SJSA1 (cell line): Measurements from ENCODE around the gene TSPAN14. TPM values are rescaled to one million over a fixed set of nuclear protein-coding genes. Genes with fewer than 3 reads are reported as not detected.
A peak's percentile ranks its signal among the peaks of the same experiment; 100 is the strongest.
"Not testable (repeated sequence)": the region's sequence is repeated elsewhere in the genome, so short reads cannot be mapped to it uniquely, and the experiment has no call there.

Source experiments
- DNase-seq, 2 experiments: peaks; one replicate each; pipeline ENCODE4 v3.0.0-alpha.2; 2015 to 2020; ENCODE audit warnings: low spot score in 2 of 2, low read depth in 1 of 2
- H3K27ac ChIP-seq: fragments of 250-450 bp; sonication (Bioruptor Pico); 2 replicates; pipeline ENCODE4 v1.5.1; 2020; ENCODE audit warnings: mild to moderate bottlenecking, moderate library complexity
- H3K27me3 ChIP-seq: fragments of 250-450 bp; sonication (Bioruptor Pico); replicated peaks from 2 replicates; pipeline ENCODE4 v1.5.1; 2020; ENCODE audit warnings: mild to moderate bottlenecking, moderate library complexity
- H3K36me3 ChIP-seq: fragments of 250-450 bp; sonication (Bioruptor Pico); 2 replicates; pipeline ENCODE4 v1.5.1; 2020; ENCODE audit warnings: mild to moderate bottlenecking
- H3K4me1 ChIP-seq: fragments of 250-450 bp; sonication (Bioruptor Pico); replicated peaks from 2 replicates; pipeline ENCODE4 v1.6.1; 2021; ENCODE audit warnings: mild to moderate bottlenecking
- H3K4me3 ChIP-seq: fragments of 250-450 bp; sonication (Bioruptor Pico); 2 replicates; pipeline ENCODE4 v1.5.1; 2020; ENCODE audit warnings: mild to moderate bottlenecking
- H3K9me3 ChIP-seq: fragments of 250-450 bp; sonication (Bioruptor Pico); replicated peaks from 2 replicates; pipeline ENCODE4 v1.5.1; 2020; ENCODE audit warnings: mild to moderate bottlenecking
- total RNA-seq: library from RNA; depleted of rRNA; stranded (reverse); fragments of >200 nt; shearing (Covaris generic); gene quantifications from 2 replicates; pipeline ENCODE4 v1.2.3, GENCODE V29; 2014

The TSPAN14 gene
- total RNA-seq, 1 experiment from 2014 or later = 65.8 TPM

DNA sequence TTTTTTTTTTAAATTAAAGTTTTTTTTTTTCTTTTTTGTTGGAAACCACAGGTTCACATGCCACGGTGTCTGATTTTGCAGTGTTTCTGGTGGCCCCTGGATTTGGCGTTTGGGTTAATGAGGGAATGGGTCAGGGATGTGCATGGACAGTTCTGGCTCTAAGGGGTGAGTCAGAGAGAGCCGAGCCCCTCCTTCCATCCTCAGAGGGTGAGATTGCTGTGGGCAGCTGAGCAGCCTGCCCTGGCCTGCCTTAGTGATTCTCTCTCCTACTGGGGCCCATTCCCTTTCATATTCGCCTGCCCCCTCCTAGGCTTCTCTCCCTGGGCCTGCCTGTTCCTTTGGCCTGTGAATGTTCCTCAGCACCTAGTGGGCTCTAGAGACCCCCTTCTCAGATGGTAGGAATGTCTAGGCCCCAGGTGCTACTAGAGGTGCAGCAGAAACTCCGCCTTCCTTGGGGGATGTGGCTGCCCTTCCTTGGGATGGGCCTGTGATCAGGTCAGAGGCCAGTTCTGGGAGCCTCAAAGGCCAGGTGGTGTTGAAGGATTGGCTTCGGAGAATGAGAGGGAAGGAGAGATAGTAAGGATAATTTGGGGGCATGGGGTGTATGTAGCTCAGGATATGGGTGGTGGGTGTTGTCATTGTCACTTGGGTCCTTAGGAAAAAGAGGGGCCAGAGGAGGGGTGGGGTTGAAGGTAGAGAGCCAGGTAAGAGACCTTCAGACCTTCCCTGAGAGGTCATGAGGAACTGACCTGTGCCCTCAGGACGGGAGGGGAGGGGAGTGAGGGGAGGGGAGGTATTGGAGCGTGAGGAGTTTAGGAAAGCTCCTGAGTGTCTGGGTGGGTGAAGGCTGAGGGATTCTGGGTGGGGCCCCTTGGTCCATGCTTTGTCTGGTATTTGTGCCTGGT is 19.8 kb downstream of the TSPAN14 start:
- Histone ChIP-seq H3K4me1 (peaks cover 81% of the 10 kb centered on the region), H3K27ac (peak overlapping the region; percentile 56), H3K36me3 (peaks cover 64% of the 10 kb centered on the region), H3K27me3 (no peaks in the 10 kb centered on the region), H3K9me3 (no peaks in the 10 kb centered on the region), H3K4me3 (no peak overlapping the region)
- DNase-seq = no peak

DNA sequence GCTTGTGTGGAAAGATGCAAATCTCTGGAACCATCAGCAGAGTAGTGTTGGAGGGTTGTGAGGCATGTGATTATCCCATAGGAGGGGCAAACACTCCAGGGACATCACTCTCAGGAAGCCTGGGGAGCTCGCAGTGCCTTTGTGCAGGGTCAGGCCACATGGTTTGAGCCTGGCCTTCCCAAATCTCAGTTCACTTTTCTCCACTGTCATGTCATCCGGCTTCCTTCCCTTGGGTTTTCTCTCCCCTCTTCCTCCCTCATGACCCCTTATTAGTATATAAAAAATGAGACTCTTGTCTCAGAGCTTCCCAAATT is 20.4 kb downstream of the TSPAN14 start:
- no peak overlapping the region for H3K4me3 ChIP-seq
- DNase-seq = no peak
- peaks cover 75% of the 10 kb centered on the region for H3K4me1 ChIP-seq
- no peak overlapping the region for H3K27ac ChIP-seq
- no peaks in the 10 kb centered on the region for H3K27me3 ChIP-seq
- peaks cover 59% of the 10 kb centered on the region for H3K36me3 ChIP-seq
- H3K9me3 ChIP-seq = no peaks in the 10 kb centered on the region

DNA sequence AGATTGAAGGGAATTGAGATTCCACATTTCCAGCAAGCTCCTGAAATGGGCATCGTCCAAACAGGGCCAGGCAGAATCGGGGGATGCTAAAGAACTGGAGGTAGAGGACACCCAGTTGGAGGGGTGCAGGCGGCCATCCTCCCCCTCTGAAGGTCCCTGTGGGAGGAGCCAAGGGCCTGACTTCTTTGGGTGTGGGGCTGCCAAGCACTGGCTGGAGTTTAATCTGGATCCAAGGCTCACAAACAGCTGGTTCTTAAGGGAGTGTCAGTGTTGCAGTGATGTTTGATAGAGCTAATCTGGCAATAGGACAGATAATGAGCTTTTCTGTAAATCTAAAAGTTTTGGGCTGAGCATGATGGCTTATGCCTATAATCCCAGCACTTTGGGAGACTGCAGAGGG is 20.8 kb downstream of the TSPAN14 start:
- peaks cover 55% of the 10 kb centered on the region for H3K36me3 ChIP-seq
- no peaks in the 10 kb centered on the region for H3K9me3 ChIP-seq
- peaks cover 71% of the 10 kb centered on the region for H3K4me1 ChIP-seq
- no peak overlapping the region for H3K27ac ChIP-seq
- no peak for DNase-seq
- no peak overlapping the region for H3K4me3 ChIP-seq
- H3K27me3 ChIP-seq = no peaks in the 10 kb centered on the region

DNA sequence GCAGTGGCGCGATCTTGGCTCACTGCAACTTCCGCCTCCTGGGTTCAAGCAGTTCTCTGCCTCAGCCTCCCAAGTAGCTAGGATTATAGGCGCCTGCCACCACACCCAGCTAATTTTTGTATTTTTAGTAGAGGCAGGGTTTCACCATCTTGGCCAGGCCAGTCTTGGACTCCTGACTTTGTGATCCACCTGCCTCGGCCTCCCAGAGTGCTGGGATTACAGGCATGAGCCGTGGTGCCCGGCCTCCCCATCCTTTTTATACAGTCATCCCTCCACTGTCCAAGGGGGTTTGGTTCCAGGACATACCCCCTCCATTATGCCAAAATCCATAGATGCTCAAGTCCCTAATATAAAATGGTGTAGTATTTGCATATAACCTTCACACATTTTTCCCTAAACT is 21.5 kb downstream of the TSPAN14 start:
- not testable (repeated sequence) for H3K27ac ChIP-seq, H3K4me3 ChIP-seq, DNase-seq, H3K27me3 ChIP-seq, H3K9me3 ChIP-seq
- Histone ChIP-seq H3K4me1 (peaks cover 64% of the 10 kb centered on the region), H3K36me3 (peaks cover 48% of the 10 kb centered on the region)

DNA sequence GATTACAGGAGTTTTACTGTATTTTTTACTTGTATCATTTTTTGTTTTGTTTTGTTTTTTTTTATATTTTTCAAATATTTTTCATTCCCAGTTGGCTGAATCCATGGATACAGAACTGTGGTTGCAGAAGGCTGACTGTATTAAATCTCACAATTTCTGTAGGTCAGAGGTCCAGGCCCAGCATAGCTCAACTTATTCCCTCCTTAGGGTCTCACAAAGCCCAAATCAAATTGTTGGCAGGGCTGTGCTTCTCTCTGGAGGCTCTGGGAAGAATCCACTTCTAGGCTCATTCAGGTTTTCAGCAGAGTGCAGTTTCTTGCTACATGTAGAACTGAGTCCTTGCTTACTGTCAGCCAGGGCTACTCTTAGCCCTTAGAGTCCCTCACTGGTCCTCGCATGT is 22.6 kb downstream of the TSPAN14 start:
- H3K36me3 ChIP-seq = peaks cover 38% of the 10 kb centered on the region

DNA sequence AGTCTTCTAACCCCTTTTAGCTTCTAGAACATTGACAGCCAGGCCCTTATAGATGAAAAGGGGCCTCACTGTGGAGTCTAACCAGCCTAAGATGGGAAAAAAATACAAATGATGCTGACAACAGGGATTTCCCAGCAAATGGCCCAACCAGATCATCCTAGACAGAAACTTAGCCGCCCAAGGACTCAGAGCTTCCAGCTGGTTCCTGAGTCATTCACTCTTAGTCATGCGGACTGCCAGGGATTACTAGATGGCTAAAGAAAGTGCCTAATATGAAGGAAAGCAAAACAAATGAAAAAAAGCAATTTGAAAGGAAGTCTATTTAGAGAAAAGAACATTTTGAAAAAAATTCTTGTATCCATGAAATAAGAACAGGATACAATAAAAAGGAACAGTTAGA is 23.7 kb downstream of the TSPAN14 start:
- peaks cover 36% of the 10 kb centered on the region for H3K36me3 ChIP-seq
- no peaks in the 10 kb centered on the region for H3K9me3 ChIP-seq
- peak; percentile 79 to 84 for DNase-seq
- peaks cover 43% of the 10 kb centered on the region for H3K4me1 ChIP-seq
- no peak overlapping the region for H3K4me3 ChIP-seq
- H3K27me3 ChIP-seq = no peaks in the 10 kb centered on the region
- peak overlapping the region; percentile 24 for H3K27ac ChIP-seq

More for the DNA sequence above, 22.6 kb downstream of the TSPAN14 start:
- Histone ChIP-seq H3K27me3 (no peaks in the 10 kb centered on the region), H3K4me1 (peaks cover 54% of the 10 kb centered on the region), H3K27ac (no peak overlapping the region), H3K4me3 (no peak overlapping the region), H3K9me3 (no peaks in the 10 kb centered on the region)
- no peak for DNase-seq

DNA sequence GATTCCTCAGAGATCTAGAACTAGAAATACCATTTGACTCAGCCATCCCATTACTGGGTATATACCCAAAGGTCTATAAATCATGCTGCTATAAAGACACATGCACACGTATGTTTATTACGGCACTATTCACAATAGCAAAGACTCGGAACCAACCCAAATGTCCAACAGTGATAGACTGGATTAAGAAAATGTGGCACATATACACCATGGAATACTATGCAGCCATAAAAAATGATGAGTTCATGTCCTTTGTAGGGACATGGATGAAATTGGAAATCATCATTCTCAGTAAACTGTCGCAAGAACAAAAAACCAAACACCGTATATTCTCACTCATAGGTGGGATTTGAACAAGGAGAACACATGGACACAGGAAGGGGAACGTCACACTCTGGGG is 26.3 kb downstream of the TSPAN14 start:
- H3K27me3 ChIP-seq, DNase-seq, H3K27ac ChIP-seq, H3K9me3 ChIP-seq, H3K4me3 ChIP-seq: not testable (repeated sequence)
- Histone ChIP-seq H3K36me3 (peaks cover 27% of the 10 kb centered on the region), H3K4me1 (peaks cover 43% of the 10 kb centered on the region)

DNA sequence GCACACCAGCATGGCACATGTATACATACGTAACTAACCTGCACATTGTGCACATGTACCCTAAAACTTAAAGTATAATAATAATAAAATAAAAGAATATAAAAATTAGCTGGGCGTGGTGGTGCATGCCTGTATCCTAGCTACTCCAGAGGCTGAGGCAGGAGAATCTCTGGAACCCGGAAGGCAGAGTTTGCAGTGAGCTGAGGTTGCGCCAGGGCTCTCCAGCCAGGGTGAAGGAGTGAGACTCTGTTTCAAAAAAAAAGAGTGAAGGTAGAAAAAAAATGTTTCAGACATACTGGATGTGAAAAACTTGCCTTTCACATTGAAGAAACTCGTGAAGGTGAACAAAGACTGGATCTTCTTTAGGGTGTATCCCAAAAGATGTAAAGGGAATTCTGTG is 26.7 kb downstream of the TSPAN14 start:
- no peaks in the 10 kb centered on the region for H3K27me3 ChIP-seq
- H3K27ac ChIP-seq = no peak overlapping the region
- peaks cover 26% of the 10 kb centered on the region for H3K36me3 ChIP-seq
- no peaks in the 10 kb centered on the region for H3K9me3 ChIP-seq
- H3K4me3 ChIP-seq = no peak overlapping the region
- no peak for DNase-seq
- H3K4me1 ChIP-seq = peaks cover 48% of the 10 kb centered on the region

DNA sequence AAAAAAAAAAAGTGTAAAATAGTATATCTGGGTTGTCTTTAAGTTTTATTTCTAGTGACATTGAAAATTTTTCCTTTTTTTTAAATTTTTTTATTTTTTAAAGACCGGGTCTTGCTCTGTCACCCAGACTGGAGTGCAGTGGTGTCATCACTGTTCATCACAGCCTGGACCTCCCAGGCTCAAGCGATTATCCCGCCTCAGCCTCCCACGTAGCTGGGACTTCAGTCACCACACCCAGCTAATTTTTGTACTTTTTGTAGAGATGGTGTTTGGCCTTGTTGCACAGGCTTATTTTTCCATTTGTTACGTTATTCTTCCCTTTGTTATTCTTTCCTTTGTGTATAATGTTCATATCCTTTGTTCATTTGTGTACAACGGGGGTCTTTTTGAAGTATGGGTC is 30.1 kb downstream of the TSPAN14 start:
- no peak overlapping the region for H3K4me3 ChIP-seq
- peak; percentile 82 to 88 for DNase-seq
- H3K36me3 ChIP-seq = peaks cover 22% of the 10 kb centered on the region
- H3K27ac ChIP-seq = peak overlapping the region; percentile 88
- H3K9me3 ChIP-seq = no peaks in the 10 kb centered on the region
- peaks cover 42% of the 10 kb centered on the region for H3K4me1 ChIP-seq
- no peaks in the 10 kb centered on the region for H3K27me3 ChIP-seq

DNA sequence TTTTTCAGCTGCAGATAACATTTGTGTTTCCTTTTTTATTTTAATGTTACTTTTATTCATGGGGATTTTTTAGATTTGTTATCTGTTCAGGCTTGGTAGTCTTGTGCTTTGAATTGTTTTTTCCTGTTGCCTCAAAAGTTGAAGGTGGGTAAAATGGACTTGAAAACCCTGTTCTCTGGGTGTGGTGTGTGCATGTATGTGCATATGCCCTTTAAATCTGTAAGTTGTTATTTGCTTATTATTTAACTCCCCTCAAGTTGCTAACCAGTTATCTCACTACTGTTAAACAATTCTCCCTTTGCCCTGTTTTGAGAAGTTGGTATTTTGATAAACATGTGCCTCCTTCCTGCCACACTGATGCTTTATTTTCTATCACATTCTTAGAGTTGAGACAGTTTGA is 30.6 kb downstream of the TSPAN14 start:
- H3K4me1 ChIP-seq = peaks cover 42% of the 10 kb centered on the region
- H3K9me3 ChIP-seq = no peaks in the 10 kb centered on the region
- H3K27ac ChIP-seq = peak overlapping the region; percentile 88
- no peaks in the 10 kb centered on the region for H3K27me3 ChIP-seq
- no peak for DNase-seq
- H3K4me3 ChIP-seq = no peak overlapping the region
- peaks cover 27% of the 10 kb centered on the region for H3K36me3 ChIP-seq

DNA sequence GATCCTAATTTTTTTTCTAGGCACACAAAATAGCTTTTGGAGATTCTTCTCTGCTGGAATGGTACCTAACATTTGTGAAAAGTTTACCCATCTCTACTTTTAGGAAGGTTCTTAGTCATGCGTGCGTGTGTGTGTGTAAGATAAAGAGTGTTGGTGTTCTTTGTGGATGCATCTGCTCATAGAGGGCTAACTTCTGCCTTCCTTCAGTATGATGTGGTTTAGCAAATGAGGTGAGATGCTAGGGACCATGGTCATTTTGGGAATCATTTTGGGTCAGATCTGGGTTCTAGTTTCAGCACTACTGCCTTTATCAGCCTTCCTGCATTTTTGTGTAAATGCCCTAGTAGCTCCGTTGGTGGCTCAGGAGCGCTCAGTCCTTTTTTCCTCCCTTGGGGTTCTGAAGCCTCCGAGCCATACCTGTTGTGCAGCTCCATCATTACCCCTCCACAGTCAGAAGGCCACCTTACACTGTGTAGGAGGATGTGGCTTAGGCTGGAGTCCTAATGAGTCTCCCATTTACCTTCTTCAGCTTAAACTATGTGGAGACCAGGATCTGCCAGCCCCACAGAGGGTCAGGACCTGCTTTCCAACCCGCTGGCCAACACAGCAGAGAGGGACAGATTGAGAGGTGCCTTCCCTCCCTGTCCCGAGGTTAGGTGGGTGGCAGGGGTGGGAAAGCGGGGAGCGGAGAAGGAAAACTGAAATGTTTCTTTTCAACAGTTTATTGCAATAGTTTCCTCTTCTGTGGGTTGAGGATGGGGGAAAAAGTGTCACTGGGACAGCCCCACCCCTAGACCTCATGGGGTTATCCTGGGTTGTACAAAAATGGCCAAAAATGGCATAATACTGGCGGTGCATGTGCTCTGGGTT is 31.2 kb downstream of the TSPAN14 start:
- Histone ChIP-seq H3K27ac (peak overlapping the region; percentile 88), H3K36me3 (peaks cover 33% of the 10 kb centered on the region), H3K9me3 (no peaks in the 10 kb centered on the region), H3K27me3 (no peaks in the 10 kb centered on the region), H3K4me3 (no peak overlapping the region), H3K4me1 (peaks cover 42% of the 10 kb centered on the region)
- no peak for DNase-seq

DNA sequence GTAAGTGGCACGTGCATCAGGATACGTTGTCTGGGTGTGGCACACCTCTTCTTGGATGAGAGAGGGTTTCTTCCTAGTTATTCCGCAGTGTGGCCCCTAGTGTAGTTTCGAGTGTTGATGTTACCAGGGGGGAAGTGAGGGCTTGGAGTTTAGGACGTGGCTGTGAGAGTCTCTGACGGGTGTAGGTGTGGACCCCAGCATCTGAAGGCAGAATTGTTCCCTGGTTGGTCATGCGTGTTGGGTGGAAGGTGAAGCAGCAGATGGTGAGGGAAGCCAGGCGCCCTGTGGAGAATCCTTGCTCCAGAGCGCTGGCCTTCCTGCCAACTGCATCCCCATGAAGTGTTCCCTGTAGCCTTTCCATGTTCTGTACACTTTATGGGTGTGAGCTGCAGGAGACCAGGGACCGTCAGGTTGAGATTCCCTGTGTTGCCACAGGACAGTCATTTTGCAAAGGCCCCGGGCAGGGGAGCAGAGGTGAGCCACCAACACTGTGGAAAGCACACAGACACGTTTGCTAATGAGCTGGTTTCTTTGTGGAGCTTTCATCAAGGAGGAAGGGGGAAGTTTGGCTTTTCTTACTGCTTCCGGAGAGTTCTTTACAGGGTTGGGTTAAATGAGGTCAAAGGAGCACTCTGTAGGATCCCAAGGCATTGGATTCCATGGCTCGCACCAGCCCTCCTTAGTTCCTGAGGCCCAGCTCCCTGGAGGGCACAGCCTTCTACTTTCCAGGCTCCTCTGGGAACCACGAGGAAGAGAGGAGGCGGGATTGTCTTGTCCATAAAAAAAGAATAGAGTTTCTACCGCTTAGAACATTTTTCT is 32.0 kb downstream of the TSPAN14 start:
- H3K27ac ChIP-seq = no peak overlapping the region
- DNase-seq = no peak
- no peaks in the 10 kb centered on the region for H3K9me3 ChIP-seq
- no peaks in the 10 kb centered on the region for H3K27me3 ChIP-seq
- H3K4me3 ChIP-seq = no peak overlapping the region
- H3K4me1 ChIP-seq = peaks cover 42% of the 10 kb centered on the region
- H3K36me3 ChIP-seq = peaks cover 42% of the 10 kb centered on the region

DNA sequence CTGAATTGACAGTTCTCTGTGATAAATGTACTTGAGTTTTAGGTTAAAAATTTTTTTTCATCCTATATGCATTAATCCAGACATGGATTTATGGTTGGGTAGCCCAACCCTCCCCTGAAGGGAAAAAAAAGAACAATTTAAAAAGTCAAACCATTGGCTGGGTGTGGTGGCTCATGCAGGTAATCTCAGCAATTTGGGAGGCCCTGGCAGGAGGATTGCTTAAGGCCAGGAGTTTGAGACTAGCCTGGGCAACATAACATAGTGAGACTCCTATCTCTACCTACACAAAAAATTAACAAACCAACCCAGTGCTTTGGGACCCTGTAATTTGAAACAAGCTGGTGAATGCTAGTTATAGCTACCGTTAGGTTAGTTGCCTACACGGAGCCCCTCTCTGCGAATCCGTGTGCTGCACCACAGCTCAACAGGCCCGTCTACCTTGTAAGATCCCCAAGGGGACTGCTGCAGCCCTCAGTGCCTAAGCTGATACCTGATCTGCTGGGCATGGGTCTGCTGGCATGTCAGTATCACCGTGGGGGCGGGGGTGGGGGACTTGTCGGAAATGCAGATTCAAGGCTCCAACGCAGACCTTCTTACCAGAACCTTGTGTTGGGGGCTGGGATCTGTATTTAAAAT is 32.8 kb downstream of the TSPAN14 start:
- Histone ChIP-seq H3K4me3 (no peak overlapping the region), H3K36me3 (peaks cover 49% of the 10 kb centered on the region), H3K27me3 (no peaks in the 10 kb centered on the region), H3K4me1 (peaks cover 42% of the 10 kb centered on the region), H3K9me3 (no peaks in the 10 kb centered on the region), H3K27ac (no peak overlapping the region)
- no peak for DNase-seq
